Measurements from ENCODE around the gene OTP.

DNA sequence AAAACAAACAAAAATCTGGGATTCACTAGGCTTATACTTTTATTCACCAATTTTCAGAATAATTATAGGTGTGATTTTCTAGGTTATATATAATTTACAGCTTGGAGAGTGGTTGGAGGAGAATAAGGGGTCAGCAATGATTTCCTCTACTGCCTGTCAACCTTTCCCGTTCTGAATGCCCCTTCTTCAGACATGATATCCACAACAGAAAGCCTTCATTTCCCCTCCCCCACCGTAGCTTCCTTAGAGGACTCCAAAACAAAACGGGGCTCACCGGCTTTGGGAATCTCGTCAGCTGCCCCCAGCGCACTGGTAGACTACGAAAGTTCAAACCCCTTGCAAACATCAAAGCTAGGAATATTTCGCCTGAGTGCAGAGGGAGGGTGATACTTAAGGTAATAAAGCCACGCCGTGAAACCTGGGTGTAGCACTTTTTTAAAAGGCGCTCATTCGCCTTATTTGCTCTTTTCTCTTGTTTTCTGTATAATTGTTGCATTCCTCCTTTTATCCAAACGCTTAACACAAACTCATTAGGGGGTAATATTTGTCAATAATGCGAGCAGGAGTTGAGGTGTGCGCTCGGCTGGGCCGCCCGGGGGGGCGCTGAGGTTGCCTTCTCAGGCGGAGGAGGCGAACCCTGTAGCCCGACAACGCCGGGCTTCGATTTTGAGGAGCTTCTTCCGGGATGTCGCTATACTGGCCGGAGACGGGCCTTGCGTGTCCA is 2.4 kb downstream of the OTP start:
- TF ChIP-seq, protein P1, sequence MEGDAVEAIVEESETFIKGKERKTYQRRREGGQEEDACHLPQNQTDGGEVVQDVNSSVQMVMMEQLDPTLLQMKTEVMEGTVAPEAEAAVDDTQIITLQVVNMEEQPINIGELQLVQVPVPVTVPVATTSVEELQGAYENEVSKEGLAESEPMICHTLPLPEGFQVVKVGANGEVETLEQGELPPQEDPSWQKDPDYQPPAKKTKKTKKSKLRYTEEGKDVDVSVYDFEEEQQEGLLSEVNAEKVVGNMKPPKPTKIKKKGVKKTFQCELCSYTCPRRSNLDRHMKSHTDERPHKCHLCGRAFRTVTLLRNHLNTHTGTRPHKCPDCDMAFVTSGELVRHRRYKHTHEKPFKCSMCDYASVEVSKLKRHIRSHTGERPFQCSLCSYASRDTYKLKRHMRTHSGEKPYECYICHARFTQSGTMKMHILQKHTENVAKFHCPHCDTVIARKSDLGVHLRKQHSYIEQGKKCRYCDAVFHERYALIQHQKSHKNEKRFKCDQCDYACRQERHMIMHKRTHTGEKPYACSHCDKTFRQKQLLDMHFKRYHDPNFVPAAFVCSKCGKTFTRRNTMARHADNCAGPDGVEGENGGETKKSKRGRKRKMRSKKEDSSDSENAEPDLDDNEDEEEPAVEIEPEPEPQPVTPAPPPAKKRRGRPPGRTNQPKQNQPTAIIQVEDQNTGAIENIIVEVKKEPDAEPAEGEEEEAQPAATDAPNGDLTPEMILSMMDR (IDR thresholded peaks at IDR 0.05; ENCODE audit: low read depth, low read length) = no peak
- TF ChIP-seq EZH2phosphoT487 (IDR thresholded peaks at IDR 0.05; ENCODE audit: low read depth) = no peak

All from OCI-LY3 (cell line).